Measurements from ENCODE around the gene HNRNPH2. TPM values are rescaled to one million over a fixed set of nuclear protein-coding genes. Genes with fewer than 3 reads are reported as not detected.
A peak's percentile ranks its signal among the peaks of the same experiment; 100 is the strongest.

The HNRNPH2 gene
- total RNA-seq, 1 donor from 2014 or later, result 53.2 TPM

GRCh38 chrX:101388604-101389003 is 19.4 kb upstream of the HNRNPH2 start:
- Mint-ChIP-seq H3K36me3 (ENCODE audit: low read depth, unreplicated experiment) (no peaks in the 10 kb centered on the region), H3K4me3 (ENCODE audit: unreplicated experiment) (no peak overlapping the region), H3K27me3 (ENCODE audit: unreplicated experiment) (peaks cover 2% of the 10 kb centered on the region), H3K4me1 (ENCODE audit: unreplicated experiment) (peaks cover 15% of the 10 kb centered on the region), H3K27ac (ENCODE audit: unreplicated experiment) (no peak overlapping the region), H3K9me3 (ENCODE audit: unreplicated experiment) (no peaks in the 10 kb centered on the region)
- no peak for DNase-seq (ENCODE audit: low spot score)
- TF ChIP-seq CTCF (IDR thresholded peaks at IDR 0.05; ENCODE audit: unreplicated experiment), result no peak

- peaks cover 8% of the 10 kb centered on the region for H3K4me1 Mint-ChIP-seq (ENCODE audit: unreplicated experiment)
- no peaks in the 10 kb centered on the region for H3K36me3 Mint-ChIP-seq (ENCODE audit: low read depth, unreplicated experiment)
- DNase-seq (ENCODE audit: low spot score), result peak; percentile 74
- no peaks in the 10 kb centered on the region for H3K27me3 Mint-ChIP-seq (ENCODE audit: unreplicated experiment)
- peak within 1 kb of the TSS; percentile 92 for H3K27ac Mint-ChIP-seq (ENCODE audit: unreplicated experiment)
- H3K9me3 Mint-ChIP-seq (ENCODE audit: unreplicated experiment), result no peaks in the 10 kb centered on the region
- peak within 1 kb of the TSS; percentile 93 for H3K4me3 Mint-ChIP-seq (ENCODE audit: unreplicated experiment)
- no peak for TF ChIP-seq CTCF (IDR thresholded peaks at IDR 0.05; ENCODE audit: unreplicated experiment)
Observed at GRCh38 chrX:101390664-101391525, 17.1 kb upstream of the HNRNPH2 start, which contains the start of gene RPL36A. Gene RPL36A, plus strand, starts transcription at chrX:101391011. Its CDS starts 33 bp downstream, at chrX:101391044.

DNA sequence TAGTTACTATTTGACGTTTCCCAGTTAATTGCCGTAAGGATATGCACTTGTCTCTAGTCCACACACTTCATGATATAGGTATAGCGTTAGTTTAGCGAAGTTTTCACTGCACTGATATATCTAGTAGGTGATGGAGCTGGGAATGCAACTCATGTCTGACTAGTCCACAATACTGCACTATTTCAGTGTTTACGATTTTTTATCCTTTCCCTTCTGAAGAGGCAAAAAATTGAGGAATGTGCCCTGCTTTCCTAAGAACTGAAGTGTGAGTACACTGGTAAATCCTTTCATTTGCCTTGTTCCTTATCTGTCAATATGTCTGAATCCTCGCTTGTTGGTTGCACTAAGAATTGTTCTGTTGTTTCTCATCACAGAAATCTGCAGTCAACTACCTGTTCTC is 16.2 kb upstream of the HNRNPH2 start:
- H3K27me3 Mint-ChIP-seq (ENCODE audit: unreplicated experiment), result no peaks in the 10 kb centered on the region
- peak overlapping the region; percentile 92 for H3K27ac Mint-ChIP-seq (ENCODE audit: unreplicated experiment)

DNA sequence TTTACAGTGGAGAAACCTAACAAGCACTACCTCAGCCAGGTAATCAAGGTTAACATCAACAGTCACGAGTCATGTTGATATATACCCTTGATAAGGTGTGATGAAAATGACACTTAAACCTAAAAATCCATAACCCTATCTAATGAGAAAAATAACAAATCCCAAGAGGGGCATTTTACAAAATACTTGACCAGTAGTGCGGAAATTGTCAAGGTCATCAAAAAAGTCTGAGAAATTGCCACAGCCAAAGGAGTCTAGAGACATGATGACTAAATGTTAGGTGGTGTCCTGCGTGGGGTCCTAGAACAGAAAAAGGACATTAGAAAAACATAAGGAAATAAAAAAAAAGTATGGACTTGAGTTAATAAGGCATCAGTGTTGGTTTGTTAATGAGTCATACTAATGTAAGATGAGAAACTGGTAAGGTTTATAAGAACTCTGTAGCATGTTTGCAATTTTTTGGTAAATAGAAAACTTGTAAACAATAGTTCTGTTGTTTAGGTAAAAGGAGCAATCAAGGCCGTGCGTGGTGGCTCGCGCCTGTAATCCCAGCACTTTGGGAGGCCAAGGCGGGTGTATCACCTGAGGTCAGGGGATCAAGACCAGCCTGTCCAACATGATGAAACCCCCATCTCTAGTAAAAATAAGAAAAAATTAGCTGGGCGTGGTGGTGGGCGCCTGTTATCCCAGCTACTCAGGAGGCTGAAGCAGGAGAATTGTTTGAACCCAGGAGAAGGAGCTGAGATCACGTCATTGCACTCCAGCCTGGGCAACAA is 14.3 kb upstream of the HNRNPH2 start:
- no peak for TF ChIP-seq CTCF (IDR thresholded peaks at IDR 0.05; ENCODE audit: unreplicated experiment)
- Mint-ChIP-seq H3K4me3 (ENCODE audit: unreplicated experiment) (no peak overlapping the region), H3K27me3 (ENCODE audit: unreplicated experiment) (no peaks in the 10 kb centered on the region), H3K27ac (ENCODE audit: unreplicated experiment) (no peak overlapping the region), H3K36me3 (ENCODE audit: low read depth, unreplicated experiment) (no peaks in the 10 kb centered on the region), H3K9me3 (ENCODE audit: unreplicated experiment) (no peaks in the 10 kb centered on the region), H3K4me1 (ENCODE audit: unreplicated experiment) (peaks cover 3% of the 10 kb centered on the region)
- DNase-seq (ENCODE audit: low spot score), result no peak

More for the DNA sequence above, 16.2 kb upstream of the HNRNPH2 start:
- H3K4me1 Mint-ChIP-seq (ENCODE audit: unreplicated experiment), result peaks cover 3% of the 10 kb centered on the region
- no peaks in the 10 kb centered on the region for H3K9me3 Mint-ChIP-seq (ENCODE audit: unreplicated experiment)
- no peak for DNase-seq (ENCODE audit: low spot score)
- no peaks in the 10 kb centered on the region for H3K36me3 Mint-ChIP-seq (ENCODE audit: low read depth, unreplicated experiment)
- TF ChIP-seq CTCF (IDR thresholded peaks at IDR 0.05; ENCODE audit: unreplicated experiment), result no peak
- H3K4me3 Mint-ChIP-seq (ENCODE audit: unreplicated experiment), result peak overlapping the region; percentile 93

All from endothelial cell (in vitro differentiated cells).